HT1080 (cell line): ENCODE results near the gene SLAMF1. TPM values are rescaled to one million over a fixed set of nuclear protein-coding genes. Genes with fewer than 3 reads are reported as not detected.

Experiments
- DNase-seq: peaks from one replicate; pipeline ENCODE4 v3.0.0-alpha.2; 2015; ENCODE audit warnings: low read depth
- total RNA-seq: library from RNA; depleted of rRNA; stranded (reverse); fragments of >200 nt; shearing (Covaris generic); gene quantifications from 2 replicates; pipeline ENCODE4 v1.2.3, GENCODE V29; 2014

Gene SLAMF1
- total RNA-seq, 1 experiment from 2014 or later, result 0.03 TPM

DNA sequence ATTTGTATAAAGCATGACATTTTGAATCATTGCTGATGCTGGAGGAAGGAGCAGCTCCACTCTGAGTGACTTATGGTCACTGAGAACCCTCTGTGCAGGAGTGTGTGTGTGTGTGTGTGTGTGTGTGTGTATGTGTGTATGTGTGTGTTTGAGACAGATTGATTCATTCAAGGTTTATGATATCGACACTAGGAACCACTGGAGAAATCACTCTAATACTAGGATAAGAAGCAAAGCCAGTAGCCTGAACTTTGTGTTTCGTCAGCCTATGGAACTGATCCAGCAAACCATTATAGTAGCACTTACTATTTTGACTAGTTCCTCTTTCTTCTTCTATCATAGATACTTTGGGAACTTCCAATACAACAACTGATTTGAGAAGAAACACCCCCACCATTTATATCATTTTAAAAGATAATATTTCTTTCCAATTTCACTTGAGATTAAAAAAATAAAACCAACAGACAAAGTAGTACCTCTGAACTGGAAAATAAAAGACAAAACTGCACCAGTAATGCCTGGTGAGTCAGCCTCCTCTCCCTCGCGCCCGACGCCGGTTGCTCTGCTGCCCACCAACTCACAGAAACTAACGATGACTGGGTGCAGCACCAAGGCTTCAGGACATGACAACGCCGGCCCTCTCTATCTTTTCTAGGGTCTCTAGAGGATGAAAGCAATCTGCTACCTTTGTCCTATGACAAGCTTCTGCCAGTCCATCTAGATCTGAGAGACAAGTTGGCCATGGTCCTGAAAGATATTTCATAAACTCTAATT, 20.9 kb downstream of the SLAMF1 start:
- DNase-seq, result peak; percentile 29

- no peak for DNase-seq
These were observed 21.5 kb downstream of the SLAMF1 start for GRCh38 chr1:160625321-160625720.

- no peak for DNase-seq
These were observed 22.4 kb downstream of the SLAMF1 start for GRCh38 chr1:160624464-160624863.

DNA sequence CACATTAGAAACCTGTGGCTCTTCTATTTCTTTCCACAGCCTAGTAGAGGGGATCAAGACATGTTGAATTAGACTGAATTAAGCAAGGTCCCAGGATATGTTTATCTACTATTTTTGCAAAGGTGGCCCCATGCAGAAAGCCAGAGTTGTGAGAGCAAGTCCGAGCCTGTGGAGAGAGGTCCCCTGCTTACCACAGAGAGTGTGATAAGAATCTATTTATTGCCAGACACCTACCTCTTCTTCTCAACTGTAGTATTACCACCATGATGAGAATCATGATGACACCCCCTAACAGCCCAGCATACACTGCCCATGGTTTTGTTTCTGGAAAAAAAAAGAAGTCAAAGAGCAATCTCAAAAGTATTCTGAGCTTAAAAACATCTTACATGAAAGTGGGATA, 23.0 kb downstream of the SLAMF1 start:
- DNase-seq, result no peak

GRCh38 chr1:160623227-160623633, 23.6 kb downstream of the SLAMF1 start:
- no peak for DNase-seq

DNA sequence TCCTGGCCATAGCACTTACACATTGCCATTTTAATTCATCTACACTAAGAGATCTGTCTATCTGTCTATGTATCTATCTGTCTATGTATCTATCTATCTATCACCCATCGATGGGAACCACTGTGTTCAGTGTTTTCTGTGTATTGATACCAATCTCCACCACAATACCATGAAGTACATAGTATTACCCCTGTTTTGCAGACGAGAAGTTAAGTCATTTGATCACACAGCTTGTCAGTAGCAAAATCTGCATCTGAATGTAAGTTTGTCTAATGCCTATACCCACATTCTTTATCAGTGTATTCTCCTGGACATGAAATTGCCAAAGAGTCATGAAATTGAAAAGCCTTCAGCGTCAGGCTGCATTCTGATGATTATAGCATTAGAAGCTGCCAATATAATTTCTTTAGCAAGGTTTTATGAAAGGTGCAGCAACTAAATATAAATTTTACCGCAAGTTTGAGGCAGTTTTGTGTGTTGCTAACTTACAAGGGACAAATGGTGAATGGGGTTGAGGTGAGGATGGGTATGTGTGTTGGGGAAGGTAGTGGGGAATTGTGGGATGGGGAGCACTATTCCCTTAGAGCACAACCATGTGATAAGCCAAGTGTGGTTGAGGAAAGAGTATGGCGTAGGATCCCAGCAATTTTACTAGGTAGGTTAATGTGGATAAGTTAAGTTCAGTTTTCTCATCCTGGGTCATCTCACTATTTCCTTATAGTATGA, 24.2 kb downstream of the SLAMF1 start:
- DNase-seq, result no peak

DNA sequence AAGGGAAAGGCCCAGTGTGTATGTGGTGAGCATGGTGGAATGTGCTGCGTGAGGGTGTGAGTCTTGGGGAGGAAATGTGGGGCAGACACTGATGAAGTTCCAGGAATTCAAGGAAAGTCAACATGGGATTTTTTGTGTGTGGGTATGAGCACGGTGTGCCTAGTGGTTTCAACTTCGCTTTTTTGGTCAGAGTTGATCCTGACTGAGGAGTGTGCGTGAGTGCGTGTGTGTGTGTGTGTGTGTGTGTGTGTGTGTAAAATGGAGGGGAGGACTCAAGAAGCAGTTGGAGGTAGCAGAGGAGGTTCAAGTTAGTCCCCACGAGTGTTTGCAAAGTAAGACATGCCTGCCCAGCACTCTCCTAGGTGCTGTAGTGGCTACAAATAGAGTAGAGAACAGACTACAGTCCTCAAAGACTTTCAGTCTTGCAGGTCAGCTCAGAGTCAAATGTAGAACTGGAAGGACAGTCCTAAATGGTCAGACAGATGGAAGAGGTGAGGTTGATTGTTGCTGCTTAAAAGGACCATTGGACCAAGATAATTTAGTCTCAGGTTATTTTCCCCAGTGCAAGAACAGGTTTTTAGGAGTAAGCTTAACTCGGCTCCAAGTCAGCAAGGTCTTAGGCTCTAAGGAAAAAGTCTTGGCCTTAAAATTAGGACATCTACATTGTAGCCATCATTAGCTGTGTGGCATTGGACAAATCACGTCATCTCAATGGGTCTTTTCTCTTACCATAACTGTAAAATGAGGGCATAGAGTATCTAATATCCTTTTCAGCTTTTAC, 25.0 kb downstream of the SLAMF1 start:
- DNase-seq, result no peak

DNA sequence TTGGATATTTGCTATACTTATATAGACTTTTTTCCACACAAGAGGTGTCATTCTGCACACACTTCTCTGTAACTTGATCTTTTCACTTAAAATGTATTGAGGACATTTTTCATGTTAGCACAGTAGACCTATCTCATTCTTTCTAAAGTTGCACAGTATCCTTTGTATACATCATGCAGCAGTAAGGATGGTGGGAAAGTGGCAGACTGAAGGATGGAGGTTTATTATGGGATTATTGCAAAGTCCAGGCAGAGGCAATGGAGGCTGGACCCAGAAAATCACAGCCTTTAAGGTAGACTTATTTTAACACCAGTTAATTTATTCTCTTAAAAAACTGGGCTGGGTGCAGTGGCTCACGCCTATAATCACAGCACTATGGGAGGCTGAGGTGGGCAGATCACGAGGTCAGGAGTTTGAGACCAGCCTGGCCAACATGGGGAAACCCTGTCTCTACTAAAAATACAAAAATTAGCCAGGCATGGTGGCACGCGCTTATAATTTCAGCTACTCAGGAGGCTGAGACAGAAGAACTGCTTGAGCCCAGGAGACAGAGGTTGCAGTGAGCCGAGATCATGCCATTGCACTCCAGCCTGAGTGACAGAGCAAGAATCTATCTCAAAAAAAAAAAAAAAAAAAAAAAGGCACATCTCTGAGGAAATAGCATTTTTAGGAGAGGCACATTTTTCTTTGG, 25.8 kb downstream of the SLAMF1 start:
- DNase-seq, result no peak

GRCh38 chr1:160619742-160620277, 27.0 kb downstream of the SLAMF1 start:
- no peak for DNase-seq

DNA sequence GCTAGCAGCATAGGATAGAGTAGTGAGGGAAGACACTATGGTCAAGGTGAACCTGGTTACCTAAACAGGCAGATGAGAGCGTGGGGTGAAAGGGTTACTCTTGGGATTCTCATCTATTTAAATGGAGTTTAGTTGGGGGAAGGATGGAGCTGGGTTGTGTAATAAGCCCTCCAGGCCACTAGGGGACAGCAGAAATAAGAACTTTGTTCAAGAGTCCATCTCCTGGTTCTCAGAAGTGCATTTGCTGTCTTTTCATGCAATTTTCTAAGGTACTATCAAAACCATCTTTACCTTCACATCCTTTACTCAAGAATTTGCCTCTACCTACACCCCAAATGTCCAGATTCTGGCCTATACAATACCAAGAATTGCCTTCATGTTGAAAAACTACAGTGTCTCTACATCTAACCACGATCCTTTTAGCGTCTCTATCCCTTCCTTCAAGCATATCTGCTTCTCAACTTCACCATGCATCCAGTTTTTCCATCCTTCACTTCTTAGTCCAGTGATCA, 28.0 kb downstream of the SLAMF1 start:
- DNase-seq, result peak; percentile 48

DNA sequence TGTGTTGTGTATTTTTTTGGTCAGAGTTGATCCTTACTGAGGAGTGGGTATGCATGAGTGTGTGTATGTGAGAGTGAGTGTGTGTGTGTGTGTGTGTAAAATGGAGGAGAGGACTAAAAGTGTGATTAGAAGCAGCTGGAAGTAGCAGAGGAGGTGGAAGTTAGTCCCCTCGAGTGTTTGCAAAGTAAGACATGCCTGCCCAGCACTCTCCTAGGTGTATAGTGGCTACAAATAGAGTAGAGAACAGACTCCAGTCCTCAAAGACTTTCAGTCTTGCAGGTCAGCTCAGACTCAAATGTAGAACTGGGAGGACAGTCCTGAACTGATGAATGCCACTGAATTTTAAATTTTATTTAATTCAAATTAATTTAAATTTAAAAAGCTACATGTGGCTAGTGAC, 28.5 kb downstream of the SLAMF1 start:
- DNase-seq, result no peak

DNA sequence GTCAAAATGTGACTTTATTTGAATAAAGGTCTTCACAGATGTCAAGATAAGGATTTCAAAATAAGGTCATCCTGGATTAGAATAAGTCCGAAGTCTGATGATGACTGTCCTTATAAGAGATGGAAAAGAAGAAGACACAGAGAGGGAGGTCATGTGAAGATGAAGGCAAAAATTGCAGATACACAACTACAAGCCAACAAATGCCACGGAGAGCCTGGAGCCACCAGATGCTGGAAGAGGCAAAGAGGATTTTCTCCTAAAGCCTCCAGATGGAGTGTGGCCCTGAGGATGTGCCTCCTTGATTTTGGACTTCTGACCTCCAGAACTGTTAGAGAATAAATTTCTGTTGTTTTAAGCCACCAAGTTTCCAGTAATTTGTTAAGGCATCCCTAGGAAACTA, 31.2 kb downstream of the SLAMF1 start:
- DNase-seq, result no peak

DNA sequence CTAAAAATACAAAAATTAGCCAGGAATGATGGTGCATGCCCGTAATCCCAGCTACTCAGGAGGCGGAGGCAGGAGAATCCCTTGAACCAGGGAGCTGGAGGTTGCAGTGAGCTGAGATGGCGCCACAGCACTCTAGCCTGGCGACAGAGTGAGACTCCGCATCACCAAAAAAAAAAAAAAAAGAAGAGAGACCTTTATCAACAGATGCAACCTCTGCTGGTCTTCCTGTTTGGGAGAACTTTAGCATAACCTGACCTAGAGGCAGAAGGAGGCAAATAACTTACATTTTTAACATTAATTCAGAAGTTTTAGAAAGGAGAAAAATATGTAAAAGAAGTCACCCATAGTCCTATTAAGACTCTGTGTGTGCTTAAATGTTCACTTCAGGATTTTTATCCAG, 32.4 kb downstream of the SLAMF1 start:
- DNase-seq, result no peak

DNA sequence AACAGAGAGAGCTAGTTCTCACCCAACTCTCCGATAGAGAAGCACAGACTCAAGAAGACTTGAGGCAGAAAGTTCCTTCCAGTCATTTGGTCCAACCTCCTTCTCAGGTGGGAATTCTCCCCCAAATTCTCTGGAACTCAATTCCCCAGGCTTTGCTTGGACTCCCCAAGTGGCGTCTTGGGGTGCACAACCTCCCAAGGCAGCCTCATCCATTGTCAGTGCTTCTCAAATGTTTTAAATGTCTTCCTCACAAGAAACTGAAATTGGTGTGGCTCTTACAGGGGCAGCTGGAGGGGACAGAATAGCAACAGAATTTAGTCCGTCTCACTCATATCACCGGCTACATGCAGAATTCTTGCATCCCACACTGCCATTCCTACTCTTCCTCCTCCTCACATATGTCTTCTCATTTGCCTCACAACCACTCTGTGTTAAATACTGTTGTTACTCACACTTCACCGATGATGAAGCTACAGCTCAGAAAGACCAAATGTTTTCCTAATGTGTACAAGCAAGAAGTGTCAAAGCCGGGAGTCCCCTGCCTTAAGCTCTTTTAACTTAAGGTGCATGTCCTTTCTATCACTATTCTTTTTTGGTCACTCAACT, 34.1 kb downstream of the SLAMF1 start:
- no peak for DNase-seq

GRCh38 chr1:160610569-160611242, 36.1 kb downstream of the SLAMF1 start:
- no peak for DNase-seq

GRCh38 chr1:160608941-160609340, 37.9 kb downstream of the SLAMF1 start:
- no peak for DNase-seq

GRCh38 chr1:160608514-160608913, 38.3 kb downstream of the SLAMF1 start:
- no peak for DNase-seq

DNA sequence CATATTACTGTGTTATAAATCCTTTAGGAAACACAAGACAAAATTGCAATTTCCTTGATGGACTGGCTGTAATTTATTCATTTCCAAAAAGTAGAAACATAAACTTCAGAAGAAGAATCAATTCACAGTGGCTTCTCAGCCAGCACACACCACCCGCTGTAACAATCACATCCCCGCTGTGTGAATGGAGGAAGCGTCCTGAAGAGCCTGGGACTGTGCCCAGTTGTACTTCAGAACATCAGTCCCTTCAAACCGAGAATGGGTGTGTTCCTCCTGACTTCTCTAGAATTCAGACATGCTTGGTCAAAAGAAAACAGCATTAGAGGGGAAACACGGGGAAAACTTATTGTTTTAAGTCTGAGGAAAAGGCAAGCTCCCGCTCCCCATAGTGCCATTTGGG, 38.8 kb downstream of the SLAMF1 start:
- no peak for DNase-seq

- no peak for DNase-seq
These were observed 39.2 kb downstream of the SLAMF1 start for GRCh38 chr1:160607672-160608032.
